ENCODE data around the gene STXBP5L.

DNA sequence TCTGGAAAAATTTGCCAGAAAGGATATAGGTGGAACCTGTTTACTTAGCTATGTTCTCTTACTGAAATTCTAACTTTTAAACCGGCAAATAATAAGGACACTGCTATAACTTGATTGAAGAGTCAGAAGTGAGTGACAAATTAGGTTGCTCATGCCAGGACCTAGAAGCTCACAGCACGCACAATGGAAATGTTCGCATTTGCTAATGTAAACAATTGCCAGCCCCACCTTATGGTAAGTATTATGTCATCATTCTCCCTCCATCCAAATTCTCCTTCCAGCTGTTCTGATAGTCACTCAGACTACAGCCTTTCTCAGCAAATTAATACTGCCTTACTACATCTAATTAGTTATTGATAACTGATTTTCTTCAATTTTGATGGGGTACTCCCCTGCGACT is 4.8 kb upstream of the STXBP5L start:
- TF ChIP-seq, protein P1, sequence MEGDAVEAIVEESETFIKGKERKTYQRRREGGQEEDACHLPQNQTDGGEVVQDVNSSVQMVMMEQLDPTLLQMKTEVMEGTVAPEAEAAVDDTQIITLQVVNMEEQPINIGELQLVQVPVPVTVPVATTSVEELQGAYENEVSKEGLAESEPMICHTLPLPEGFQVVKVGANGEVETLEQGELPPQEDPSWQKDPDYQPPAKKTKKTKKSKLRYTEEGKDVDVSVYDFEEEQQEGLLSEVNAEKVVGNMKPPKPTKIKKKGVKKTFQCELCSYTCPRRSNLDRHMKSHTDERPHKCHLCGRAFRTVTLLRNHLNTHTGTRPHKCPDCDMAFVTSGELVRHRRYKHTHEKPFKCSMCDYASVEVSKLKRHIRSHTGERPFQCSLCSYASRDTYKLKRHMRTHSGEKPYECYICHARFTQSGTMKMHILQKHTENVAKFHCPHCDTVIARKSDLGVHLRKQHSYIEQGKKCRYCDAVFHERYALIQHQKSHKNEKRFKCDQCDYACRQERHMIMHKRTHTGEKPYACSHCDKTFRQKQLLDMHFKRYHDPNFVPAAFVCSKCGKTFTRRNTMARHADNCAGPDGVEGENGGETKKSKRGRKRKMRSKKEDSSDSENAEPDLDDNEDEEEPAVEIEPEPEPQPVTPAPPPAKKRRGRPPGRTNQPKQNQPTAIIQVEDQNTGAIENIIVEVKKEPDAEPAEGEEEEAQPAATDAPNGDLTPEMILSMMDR (IDR thresholded peaks at IDR 0.05; ENCODE audit: low read depth, low read length): no peak
- no peak for TF ChIP-seq EZH2phosphoT487 (IDR thresholded peaks at IDR 0.05; ENCODE audit: low read depth)

Data from OCI-LY3 (cell line).